Pulmonary artery endothelial cell (primary cell): ENCODE results near the gene CPZ. TPM values are rescaled to one million over a fixed set of nuclear protein-coding genes. Genes with fewer than 3 reads are reported as not detected.

Experiments used
- DNase-seq: peaks from one replicate; pipeline ENCODE4 v3.0.0-alpha.2; 2011; ENCODE audit warnings: low read depth, low spot score
- total RNA-seq: library from RNA; depleted of rRNA; stranded (reverse); fragments of >200 nt; gene quantifications from 2 replicates; pipeline ENCODE4 v1.2.3, GENCODE V29; 2014

Gene CPZ
- total RNA-seq, 1 donor from 2014 or later = not detected

- DNase-seq = no peak
Observed at GRCh38 chr4:8593264-8594096, 915 bp downstream of the CPZ start.

GRCh38 chr4:8594097-8595038 is 1.8 kb downstream of the CPZ start:
- no peak for DNase-seq

- no peak for DNase-seq
Observed at GRCh38 chr4:8595237-8596087, 2.9 kb downstream of the CPZ start.

GRCh38 chr4:8596891-8597290 is 4.3 kb downstream of the CPZ start:
- no peak for DNase-seq

GRCh38 chr4:8597319-8597718 is 4.8 kb downstream of the CPZ start:
- no peak for DNase-seq

- no peak for DNase-seq
Observed at GRCh38 chr4:8597791-8598190, 5.2 kb downstream of the CPZ start.

- DNase-seq = no peak
Observed at GRCh38 chr4:8598391-8599090, 6.0 kb downstream of the CPZ start.

- no peak for DNase-seq
Observed at GRCh38 chr4:8599091-8599460, 6.5 kb downstream of the CPZ start.

GRCh38 chr4:8599657-8600056 is 7.1 kb downstream of the CPZ start:
- no peak for DNase-seq

GRCh38 chr4:8600266-8600665 is 7.7 kb downstream of the CPZ start:
- DNase-seq = no peak

- no peak for DNase-seq
Observed at GRCh38 chr4:8600686-8601085, 8.1 kb downstream of the CPZ start.

GRCh38 chr4:8601086-8601485 is 8.5 kb downstream of the CPZ start:
- no peak for DNase-seq

- no peak for DNase-seq
Observed at GRCh38 chr4:8601556-8601955, 9.0 kb downstream of the CPZ start.

- DNase-seq = no peak
Observed at GRCh38 chr4:8602686-8603430, 10.3 kb downstream of the CPZ start.

- no peak for DNase-seq
Observed at GRCh38 chr4:8603931-8604330, 11.4 kb downstream of the CPZ start.

GRCh38 chr4:8605289-8605688 is 12.7 kb downstream of the CPZ start:
- no peak for DNase-seq

GRCh38 chr4:8606476-8606875 is 13.9 kb downstream of the CPZ start:
- no peak for DNase-seq

- no peak for DNase-seq
Observed at GRCh38 chr4:8606966-8607365, 14.4 kb downstream of the CPZ start.

GRCh38 chr4:8607603-8608481 is 15.3 kb downstream of the CPZ start:
- no peak for DNase-seq
